ENCODE measurements around the gene CARHSP1.
"Not testable (repeated sequence)": the region's sequence is repeated elsewhere in the genome, so short reads cannot be mapped to it uniquely, and the experiment has no call there.

Gene CARHSP1

GRCh38 chr16:8878523-8878911, 9.7 kb upstream of the CARHSP1 start:
- peak; percentile 71 for DNase-seq (ENCODE audit: low read depth)
- TF ChIP-seq CTCF (conservative IDR thresholded peaks at IDR 0.05; ENCODE audit: low read depth, low read length) = no peak
- no peak overlapping the region for H3K4me3 ChIP-seq (ENCODE audit: low read depth, low read length)

DNA sequence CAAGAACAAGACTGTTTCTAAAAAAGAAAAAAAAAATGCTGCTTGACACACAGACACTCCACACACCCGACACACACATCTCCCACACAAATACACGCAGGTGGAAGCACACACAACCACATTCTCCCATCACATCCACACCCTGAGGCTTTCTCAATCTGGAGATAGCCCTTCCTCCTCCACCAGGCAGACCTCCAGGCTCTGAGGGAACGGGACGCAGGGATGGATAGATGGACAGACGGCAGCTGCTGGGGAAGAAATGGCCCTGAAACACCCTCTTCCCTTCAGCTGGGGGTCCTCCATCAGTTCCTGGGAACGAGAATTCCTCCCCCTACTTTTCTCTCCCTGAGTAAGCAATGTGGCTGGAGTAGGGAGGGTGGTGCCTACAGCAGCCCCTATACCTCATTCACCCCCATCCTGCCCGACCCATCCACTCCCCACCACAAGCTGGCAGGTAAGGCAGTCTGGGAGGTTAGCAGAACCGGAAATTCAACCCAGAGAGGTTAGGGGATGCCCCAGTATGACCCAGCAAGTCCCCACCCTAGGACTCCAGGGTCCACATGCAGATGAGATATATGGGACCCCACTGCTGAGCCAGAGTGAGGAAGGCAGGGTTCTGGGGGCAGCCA, 9.2 kb upstream of the CARHSP1 start:
- H3K4me3 ChIP-seq (ENCODE audit: low read depth, low read length) = no peak overlapping the region
- DNase-seq (ENCODE audit: low read depth) = no peak
- TF ChIP-seq CTCF (conservative IDR thresholded peaks at IDR 0.05; ENCODE audit: low read depth, low read length) = no peak

GRCh38 chr16:8875317-8875716, 6.5 kb upstream of the CARHSP1 start:
- H3K4me3 ChIP-seq (ENCODE audit: low read depth, low read length); DNase-seq (ENCODE audit: low read depth): not testable (repeated sequence)

DNA sequence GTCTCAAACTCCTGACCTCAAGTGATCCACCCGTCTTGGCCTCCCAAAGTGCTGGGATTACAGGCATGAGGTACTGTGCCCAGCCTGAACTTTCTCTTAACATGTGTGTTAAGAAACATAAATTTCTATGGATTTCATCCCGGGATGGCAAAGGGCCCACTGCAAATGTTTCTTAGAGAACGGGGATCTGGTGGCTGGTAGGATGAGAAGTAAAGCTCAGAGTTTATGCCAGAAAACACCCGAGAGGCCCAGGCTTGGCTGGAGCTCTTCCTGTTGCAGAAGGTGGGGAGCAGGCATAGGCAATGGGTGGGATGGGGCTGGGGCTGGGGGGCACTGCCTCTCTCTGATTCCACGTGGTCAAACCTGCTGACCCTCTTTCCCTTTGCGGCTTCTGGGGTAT, 5.6 kb upstream of the CARHSP1 start:
- no peak overlapping the region for H3K4me3 ChIP-seq (ENCODE audit: low read depth, low read length)
- no peak for TF ChIP-seq CTCF (conservative IDR thresholded peaks at IDR 0.05; ENCODE audit: low read depth, low read length)
- no peak for DNase-seq (ENCODE audit: low read depth)

- not testable (repeated sequence) for DNase-seq (ENCODE audit: low read depth); H3K4me3 ChIP-seq (ENCODE audit: low read depth, low read length)
Measured at GRCh38 chr16:8873866-8874195, 5.0 kb upstream of the CARHSP1 start.

DNA sequence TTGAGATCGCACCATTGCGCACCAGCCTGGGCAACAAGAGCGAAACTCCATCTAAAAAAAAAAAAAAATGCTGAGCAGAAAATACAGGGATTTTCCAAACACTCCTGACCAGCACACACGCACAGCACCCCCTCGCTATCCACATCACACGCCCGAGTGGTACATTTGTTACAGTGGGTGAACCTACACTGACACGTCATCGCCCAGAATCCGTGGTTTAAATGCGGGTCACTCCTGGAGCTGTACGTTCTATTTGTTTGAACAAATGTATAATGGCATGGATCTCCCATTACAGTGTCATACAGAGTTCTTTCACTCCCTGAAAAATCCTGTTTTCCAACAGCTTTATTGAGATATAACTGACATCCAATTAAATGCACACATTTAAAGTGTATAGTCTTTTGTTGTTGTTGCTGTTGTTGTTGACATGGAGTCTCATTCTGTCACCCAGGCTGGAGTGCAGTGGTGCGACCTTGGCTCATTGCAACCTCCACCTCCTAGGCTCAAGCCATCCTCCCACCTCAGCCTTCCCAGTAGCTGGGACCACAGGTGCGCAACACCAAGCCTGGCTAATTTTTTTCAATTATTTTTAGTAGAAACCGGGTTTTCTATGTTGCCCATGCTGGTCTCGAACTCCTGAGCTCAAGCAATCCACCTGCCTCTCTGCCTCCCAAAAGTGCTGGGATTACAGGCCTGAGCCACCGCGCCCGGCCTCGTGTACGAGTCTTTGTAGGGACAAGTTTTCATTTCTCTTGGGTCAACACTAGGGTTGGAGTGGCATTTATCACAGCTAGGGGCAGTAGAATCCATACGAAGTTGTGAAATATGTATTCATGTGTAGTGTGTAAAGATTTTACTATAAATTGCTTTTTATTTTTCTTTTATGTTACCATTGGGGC, 4.4 kb upstream of the CARHSP1 start:
- peak; percentile 35 for TF ChIP-seq CTCF (conservative IDR thresholded peaks at IDR 0.05; ENCODE audit: low read depth, low read length)
- no peak for DNase-seq (ENCODE audit: low read depth)
- H3K4me3 ChIP-seq (ENCODE audit: low read depth, low read length) = no peak overlapping the region

DNA sequence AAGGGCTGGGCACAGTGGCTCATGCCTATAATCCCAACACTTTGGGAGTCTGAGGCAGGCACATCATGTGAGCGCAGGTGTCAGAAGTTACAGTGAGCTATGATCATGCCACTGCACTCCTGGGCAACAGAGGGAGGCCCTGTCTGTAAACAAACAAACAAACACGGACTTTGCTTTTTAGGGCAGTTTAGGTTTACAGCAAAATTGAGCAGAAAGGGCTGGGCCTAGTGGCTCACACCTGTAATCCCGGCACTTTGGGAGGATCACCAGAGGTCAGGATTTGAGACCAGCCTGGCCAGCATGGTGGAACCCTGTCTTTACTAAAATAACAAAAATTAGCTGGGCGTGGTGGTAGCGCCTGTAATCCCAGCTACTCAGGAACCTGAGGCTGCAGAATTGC, 3.3 kb upstream of the CARHSP1 start:
- no peak for TF ChIP-seq CTCF (conservative IDR thresholded peaks at IDR 0.05; ENCODE audit: low read depth, low read length)
- H3K4me3 ChIP-seq (ENCODE audit: low read depth, low read length) = no peak overlapping the region
- no peak for DNase-seq (ENCODE audit: low read depth)

GRCh38 chr16:8869988-8870241, 1.1 kb upstream of the CARHSP1 start:
- H3K4me3 ChIP-seq (ENCODE audit: low read depth, low read length) = not testable (repeated sequence)

More at GRCh38 chr16:8869988-8870241, 1.1 kb upstream of the CARHSP1 start:
- DNase-seq (ENCODE audit: low read depth) = not testable (repeated sequence)
